AML-193 (cell line): ENCODE results near the gene TAOK3.
"Not testable (repeated sequence)": the region's sequence is repeated elsewhere in the genome, so short reads cannot be mapped to it uniquely, and the experiment has no call there.

Experiments
- DNase-seq, 2 experiments: peaks; one replicate each; lab custom pipeline; 2025; lab: John Stamatoyannopoulos, UW

Gene TAOK3

DNA sequence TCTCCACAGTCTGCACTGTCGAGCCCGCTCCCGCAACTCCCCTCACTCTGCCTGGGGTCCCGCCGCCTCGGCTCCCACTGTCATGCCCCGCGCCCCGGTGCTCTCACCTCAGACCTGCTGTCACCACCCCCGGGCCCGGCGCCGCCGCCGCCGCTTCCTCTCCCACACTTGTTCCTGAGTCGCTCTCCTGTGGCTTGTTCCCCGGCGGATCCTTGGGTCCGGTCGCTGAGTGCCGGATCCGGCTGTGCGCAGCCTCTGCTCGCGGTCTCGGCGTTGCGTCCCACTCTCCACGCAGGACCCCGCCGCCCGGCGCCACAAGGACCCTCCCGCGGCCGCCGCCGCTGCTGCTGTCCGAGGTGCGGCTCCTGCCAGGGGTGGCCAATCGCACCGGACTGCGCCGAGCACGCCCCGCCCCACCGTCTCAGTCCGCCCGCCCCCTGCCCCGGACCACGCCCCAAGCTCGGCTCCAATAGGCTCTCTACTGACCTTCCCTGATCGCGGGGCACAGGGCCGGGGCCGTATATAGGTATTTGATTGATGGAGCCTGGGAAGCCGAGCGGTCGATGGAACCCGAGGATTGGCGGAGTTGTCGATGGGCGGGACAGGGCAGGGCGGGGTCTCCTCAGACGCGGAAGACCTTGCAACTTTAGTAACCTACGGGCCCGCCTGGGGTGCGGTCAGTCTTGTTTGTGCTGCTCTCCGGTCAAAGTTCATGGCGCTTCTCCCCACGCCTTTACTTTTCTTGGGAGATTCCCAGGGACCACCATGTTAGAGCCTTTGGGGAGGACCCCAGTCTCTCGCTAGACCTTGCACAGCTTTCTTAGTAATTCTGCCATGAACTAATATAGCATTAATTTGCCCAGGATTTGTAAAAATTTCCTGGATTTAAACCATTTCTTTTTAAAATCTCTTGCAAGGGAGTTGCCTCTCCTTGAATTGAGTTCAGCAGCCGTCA lies at the start of gene TAOK3:
TAOK3 (minus strand) TSS at position 367 of the 955 bp plus-strand sequence. CDS start 117,340 bp downstream, outside the sequence.
- DNase-seq, result peak; percentile 96 to 98

- DNase-seq, result no peak
Measured at GRCh38 chr12:118420673-118421072, 48.0 kb upstream of the TAOK3 start.

GRCh38 chr12:118418385-118419057 lies 45.8 kb upstream of the TAOK3 start:
- DNase-seq, result no peak

- no peak for DNase-seq
Measured at GRCh38 chr12:118417942-118418341, 45.2 kb upstream of the TAOK3 start.

DNA sequence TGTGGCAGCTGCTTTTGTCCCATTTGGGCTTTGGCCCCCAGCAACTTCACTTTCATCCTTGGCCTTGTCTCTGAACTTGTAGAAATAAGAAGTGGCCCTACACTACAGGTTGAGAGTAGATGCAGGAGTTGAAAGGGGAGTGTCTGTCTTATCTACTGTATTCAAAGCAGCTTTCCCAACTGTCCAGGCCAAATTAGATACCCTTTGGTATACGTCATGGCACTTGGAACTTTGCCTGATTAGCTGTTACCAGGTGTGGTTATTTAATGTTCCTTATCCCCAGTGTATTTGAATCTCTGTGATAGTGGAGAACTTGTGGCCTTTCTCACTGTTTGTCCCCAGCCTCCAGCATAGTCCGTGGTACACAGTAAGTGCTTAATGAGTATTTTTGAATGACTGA lies 37.1 kb upstream of the TAOK3 start:
- DNase-seq, result no peak

DNA sequence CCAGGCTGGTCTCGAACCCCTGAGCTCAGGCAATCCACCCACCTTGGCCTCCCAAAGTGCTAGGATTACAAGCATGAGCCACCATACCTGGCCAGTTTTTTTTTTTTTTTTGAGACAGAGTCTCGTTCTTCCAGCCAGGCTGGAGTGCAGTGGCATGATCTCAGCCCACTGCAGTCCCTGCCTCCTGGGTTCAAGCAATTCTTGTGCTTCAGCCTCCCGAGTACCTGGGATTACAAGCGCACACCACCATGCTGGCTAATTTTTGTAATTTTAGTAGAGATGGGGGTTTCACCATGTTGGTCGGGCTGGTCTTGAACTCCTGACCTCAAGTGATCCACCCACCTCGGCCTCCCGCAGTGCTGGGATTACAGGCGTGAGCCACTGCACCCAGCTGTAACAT lies 35.5 kb upstream of the TAOK3 start:
- not testable (repeated sequence) for DNase-seq

DNA sequence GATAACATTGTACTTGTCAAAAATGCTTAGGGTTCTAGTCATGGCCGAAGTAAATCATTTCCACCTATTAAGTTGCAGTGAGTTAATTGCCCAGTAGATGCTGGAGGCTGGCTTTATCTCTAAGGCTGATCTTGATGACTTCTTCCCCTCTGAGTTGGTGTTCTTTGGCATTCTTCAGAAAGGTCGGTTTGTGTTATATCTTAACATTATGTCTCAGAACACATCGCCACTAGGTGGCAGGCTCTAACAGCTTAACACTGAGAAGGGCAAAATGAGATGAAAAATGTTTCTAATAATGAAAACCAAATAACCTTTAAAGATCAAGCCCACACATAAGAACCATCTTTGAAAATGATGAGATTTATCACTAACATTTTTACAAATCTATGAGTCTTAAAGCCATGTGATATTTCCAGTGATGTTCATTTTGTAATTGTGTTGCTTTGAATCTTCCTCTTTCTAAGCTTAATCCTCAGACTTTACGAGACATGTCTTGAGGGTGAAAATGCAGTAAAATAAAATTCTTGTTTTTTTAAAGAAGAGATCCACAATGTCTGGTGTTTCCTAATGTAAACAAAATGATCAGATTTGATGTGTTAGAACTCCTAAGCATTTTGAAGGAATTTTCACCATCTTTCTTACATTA lies 32.3 kb upstream of the TAOK3 start:
- peak; percentile 52 to 67 for DNase-seq

GRCh38 chr12:118402251-118402650 lies 29.5 kb upstream of the TAOK3 start:
- no peak for DNase-seq

DNA sequence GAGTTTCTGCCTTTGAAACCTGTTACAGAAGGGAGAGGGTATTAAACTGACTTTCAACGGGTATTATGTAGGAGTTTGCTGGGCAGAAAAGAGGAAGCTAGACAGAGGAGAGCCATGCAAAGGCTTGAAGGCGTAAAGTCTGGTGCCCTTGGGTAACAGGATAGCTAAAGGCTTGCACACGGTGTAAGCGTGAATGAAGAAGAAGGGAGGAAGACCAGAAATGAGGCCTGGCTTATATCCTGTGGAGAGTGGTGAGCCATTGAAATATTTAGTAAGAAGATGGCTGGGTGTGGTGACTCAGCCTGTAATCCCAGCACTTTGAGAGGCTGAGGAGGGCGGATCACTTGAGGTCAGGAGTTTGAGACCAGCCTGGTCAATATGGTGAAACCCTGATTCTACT lies 26.2 kb upstream of the TAOK3 start:
- DNase-seq, result peak; percentile 63 to 76

- no peak for DNase-seq
Measured at GRCh38 chr12:118398524-118398923, 25.8 kb upstream of the TAOK3 start.

DNA sequence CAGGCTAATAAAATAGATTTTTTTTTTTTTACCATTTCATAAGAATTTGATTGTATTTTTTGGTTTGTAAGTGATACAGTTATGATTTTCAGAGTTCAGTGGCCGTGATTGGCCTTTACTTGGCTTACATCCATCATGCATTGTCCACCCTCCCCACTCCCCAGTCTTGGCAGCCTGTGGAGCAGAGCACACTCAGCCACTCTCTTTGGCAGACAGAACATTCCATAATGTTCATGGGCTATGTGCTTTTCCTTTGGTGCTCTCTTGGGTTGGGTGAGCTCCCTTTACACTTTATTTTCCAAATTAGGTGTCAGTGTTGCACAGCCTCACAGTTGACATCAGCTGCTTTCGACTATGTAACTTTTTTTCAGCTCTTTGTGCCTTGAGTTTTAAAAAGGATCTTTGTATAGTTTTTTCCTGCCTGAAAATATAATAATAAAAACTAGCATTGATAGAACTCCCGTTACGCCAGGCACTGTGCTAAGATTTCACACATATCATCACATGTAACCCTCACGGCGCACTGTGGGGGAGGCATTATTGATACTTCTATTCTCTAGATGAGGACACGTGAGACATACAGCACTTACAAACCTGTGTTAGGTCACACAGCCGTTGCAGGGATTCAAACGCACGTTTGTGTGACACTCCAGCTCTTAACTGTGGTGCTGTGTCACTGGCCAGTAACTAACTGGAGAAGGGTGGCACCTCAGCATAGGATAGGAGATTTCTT lies 25.2 kb upstream of the TAOK3 start:
- DNase-seq, result no peak

GRCh38 chr12:118391836-118392235 lies 19.1 kb upstream of the TAOK3 start:
- DNase-seq, result no peak

- no peak for DNase-seq
Measured at GRCh38 chr12:118391424-118391823, 18.7 kb upstream of the TAOK3 start.

DNA sequence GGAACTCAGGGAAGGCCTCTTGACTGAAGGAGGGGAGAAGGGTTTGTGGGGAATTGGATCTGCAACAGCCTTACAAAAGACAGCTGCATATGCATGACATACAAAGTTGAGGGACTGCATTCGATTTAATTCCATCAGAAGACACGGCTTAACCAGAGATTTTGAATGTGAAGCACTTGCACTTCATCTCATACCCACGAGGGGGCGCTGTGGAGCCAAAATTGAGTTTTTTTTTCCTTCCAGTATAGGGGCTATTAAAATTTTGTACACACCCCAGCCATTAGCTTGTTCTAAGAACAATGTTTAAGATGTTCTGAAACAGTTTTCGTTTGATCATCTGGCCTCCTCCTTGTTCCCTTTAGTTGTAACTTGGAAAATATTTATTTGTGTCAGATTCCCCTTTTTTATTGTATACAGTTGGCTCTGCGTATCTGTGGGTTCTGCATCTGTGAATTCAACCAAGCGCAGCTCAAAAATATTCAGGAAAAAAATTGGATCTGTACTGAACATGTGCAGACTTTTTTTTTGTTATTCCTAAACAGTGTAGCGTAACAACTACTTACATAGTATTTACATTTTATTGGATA lies 5.3 kb upstream of the TAOK3 start:
- DNase-seq, result peak; percentile 40 to 68

DNA sequence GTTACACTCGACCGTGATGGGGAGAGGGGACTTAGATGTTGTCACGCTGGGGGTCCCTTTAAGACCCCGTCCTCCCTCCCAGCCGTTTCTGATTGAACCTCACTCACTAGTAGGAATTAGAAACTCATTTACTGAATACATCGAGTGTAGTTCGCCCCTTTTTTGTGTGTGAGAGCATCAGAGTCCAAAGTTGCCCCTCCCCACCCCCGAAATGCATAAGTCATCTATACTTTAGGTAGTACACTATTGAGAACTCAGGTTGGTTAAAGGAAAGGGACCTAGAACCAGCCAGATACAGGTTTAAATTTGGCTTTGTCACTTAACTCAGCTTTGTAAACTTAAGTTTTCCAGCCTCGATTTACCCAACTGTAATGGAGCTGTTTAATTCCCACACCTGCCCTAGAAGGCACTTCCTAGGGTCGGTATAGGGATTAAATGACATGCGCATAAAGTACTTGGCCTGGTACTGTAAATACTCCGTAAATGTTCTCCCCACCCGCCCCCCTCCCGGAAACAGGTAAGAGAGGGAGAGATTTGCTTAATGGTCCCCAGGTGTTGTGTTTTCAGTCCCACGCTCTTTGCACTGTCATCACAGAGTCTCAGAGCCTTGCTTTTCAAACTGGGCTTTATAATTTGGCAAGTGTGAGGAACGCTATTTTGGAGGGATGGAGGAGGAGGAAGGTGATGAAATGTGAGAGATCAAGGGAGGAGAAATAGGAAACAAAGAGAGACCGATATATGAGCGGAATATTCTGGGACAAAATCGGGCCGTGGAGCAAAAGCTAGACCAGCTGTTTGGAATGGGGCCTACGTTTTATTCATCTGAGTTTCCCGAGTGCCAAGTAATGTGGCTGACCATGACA lies 4.5 kb upstream of the TAOK3 start:
- DNase-seq, result no peak

GRCh38 chr12:118376089-118377020 lies 3.6 kb upstream of the TAOK3 start, which contains the start of gene SUDS3:
Gene SUDS3, plus strand, starts transcription at chr12:118376555. Its CDS starts 137 bp downstream, at chr12:118376692.
- peak; percentile 53 to 70 for DNase-seq

- no peak for DNase-seq
Measured at GRCh38 chr12:118375348-118375747, 2.6 kb upstream of the TAOK3 start.

DNA sequence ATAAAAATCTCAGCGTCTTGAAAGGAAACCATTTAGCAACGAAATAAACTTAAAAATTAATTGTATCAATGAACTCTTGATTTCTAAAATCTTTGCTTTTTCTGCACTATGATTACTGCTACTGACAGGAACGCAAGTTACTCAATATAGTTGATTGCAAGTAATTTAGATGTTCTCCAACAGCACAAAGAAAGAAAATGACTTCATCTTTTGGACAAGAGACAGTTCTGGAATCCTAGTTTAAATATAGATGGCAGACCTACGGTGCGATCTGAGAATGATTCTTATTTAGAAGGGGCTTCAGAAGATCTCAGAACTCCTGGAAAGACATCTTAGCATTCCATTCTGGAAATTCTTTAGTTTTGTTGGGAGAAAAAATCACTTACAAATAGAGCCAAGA lies 2.2 kb upstream of the TAOK3 start:
- no peak for DNase-seq

GRCh38 chr12:118374126-118374725 lies 1.5 kb upstream of the TAOK3 start:
- DNase-seq, result no peak
